HG03159 (cell line): ENCODE results near the gene PRSS33.

Experiments used
- ATAC-seq: cut with Tn5 transposase; IDR thresholded peaks from one replicate; pipeline ENCODE4 v1.9.1; 2021; ENCODE audit warnings: mild to moderate bottlenecking, moderate library complexity; ENCODE audit not compliant: unreplicated experiment

Gene PRSS33

GRCh38 chr16:2765462-2766404 lies 21.6 kb downstream of the PRSS33 start:
- ATAC-seq: no peak

- no peak for ATAC-seq
Observed at GRCh38 chr16:2764718-2765117, 22.6 kb downstream of the PRSS33 start.

GRCh38 chr16:2763173-2763572 lies 24.2 kb downstream of the PRSS33 start:
- ATAC-seq: no peak

- no peak for ATAC-seq
Observed at GRCh38 chr16:2762711-2763110, 24.6 kb downstream of the PRSS33 start.

GRCh38 chr16:2761886-2762583 lies 25.3 kb downstream of the PRSS33 start:
- ATAC-seq: no peak

DNA sequence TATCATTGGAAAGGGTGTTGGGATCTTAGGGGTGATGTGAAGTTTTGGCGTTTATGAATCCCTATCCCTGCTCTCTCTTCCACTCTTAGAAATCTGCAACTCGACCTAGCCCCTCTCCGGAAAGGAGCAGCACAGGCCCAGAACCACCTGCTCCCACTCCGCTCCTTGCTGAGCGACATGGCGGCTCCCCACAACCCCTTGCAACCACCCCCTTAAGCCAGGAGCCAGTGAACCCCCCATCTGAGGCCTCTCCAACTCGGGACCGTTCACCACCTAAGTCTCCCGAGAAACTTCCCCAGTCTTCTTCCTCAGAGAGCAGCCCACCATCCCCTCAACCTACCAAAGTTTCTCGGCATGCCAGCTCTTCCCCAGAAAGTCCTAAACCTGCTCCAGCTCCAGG lies 25.9 kb downstream of the PRSS33 start:
- ATAC-seq: no peak

DNA sequence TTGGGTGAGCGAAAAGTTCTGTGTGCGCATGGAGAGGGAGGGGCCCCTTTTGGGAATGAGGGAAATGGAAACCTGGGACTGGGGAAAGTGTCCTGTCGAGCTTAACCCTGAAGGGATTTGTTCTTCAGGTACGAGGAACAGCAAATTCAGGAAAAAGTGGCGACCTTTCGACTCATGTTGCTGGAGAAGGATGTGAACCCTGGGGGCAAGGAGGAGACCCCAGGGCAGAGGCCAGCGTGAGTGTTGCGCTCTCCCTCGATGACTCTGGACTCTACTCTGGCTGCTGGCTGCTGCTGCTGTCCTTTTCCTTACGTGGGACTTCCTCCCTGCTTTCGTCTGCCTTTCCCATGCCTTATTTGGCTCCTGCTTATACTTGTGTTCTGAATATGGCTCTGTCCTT lies 30.0 kb downstream of the PRSS33 start:
- no peak for ATAC-seq

DNA sequence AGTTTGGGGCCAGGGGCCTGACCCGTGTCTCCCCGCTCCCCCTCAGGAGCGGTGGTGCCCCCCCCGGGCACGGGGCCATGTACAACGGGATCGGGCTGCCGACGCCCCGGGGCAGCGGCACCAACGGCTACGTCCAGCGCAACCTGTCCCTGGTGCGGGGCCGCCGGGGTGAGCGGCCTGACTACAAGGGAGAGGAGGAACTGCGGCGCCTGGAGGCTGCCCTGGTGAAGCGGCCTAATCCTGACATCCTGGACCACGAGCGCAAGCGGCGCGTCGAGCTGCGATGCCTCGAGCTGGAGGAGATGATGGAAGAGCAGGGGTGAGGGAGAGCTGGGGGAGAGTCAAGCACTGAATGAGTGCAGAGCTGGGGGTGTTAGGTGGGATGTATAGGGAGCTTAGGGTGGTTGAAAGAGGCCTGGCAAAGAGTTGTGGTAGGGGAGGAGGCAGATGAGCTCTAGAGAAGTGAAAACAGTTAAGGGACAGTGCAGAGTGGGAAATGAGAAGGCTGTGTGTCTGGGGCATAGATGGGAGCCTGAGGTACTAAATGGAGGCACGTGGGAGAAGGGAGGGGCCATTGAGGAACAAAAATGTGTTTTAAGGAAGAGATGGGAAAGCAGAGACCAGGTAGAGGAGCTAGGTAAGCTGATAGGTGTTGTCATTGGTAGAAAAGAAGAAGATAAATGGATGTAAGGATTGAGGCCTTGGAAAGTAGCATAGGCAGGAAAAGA lies 30.9 kb downstream of the PRSS33 start:
- no peak for ATAC-seq

DNA sequence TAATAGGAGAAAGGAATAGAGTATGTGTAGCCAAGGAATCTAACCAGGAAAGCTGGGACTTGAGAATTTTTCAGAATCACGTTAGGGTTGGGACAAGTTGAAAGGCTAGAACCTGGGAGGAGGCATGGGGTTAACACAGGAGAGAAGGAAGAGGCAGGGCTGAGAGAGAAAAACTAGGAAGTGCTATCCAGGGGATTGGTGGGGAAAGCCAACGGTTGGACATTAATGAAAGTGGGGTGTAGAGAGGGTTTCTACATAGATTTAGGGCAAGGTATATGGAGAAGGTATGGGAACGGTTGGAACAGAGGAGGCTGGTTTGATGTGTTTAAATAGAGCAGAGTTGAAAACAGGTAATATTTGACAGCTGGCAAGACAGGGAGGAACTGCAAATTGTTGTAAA lies 32.2 kb downstream of the PRSS33 start:
- no peak for ATAC-seq

GRCh38 chr16:2753733-2754020 lies 33.7 kb downstream of the PRSS33 start:
- no peak for ATAC-seq

DNA sequence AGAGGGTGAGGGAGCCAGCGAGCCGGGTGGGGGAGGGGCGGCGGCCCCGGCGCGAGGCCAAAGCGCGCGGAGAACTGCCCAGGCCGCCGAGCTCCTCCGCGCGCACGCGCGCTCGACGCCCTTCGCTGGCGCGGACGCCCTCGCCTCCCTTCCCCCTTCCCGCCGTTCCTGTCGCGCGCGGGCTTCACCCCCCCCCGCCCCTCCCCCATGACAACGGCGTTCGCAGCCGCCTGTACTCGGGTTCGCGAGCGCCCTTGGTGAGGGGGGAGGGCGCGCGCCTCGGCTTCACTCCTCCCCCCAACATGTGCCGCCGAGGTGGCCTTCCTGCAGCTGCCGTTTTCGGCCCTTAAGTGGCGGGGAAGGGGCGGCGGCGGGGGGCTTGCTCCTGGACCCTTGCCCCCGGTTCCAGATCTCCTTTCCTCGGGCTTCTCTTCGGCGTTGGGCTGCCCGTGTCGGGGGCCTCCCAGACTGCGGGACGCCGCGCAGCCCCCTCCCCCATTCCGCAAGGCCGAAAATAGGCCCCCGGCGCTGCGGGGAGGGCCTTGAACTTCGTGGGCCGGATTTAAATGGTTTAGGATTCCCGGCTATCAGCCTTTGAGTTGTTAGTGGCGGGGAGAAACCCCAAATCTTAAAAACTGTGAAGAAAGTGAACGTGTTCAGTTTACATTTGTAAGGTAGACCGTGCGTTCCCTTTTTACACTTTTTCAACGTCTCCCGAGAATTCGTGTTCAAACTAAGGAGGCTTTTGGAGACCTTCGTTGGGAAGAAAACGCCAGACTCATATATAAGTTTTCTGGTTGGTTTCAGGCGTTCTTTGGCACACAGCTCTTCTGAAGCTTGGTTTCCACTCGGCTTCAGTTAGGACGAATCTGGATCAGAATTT lies 34.3 kb downstream of the PRSS33 start:
- ATAC-seq: peak; percentile 42

- ATAC-seq: peak; percentile 80
Observed at GRCh38 chr16:2752035-2752849, 35.1 kb downstream of the PRSS33 start, which contains the start of gene SRRM2. Gene SRRM2 (plus strand): TSS chr16:2752638. CDS start chr16:2756365, 3,727 bp downstream.

DNA sequence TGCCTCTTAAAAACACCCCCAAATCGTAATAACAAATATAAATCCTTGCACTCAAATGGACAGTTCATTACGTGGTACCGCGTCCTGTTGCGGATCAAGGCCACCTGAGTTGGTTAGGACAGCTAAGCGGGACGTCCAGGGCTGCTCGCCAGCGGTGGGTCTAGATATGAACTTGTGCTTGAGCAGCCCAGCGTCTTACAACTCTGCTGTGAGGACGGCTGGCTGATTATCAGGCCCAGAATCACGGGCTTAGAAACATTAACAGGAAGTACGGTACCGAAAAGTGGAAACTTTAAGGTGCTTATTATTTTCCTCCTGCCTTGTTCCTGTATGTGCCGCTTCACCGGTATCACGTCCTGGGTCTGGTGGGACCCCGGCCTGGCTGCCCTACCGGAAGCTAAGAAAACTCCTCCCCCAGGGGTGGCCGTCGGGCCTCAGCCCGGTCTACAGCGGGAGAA lies 35.8 kb downstream of the PRSS33 start:
- peak; percentile 29 for ATAC-seq

- no peak for ATAC-seq
Observed at GRCh38 chr16:2749936-2750335, 37.4 kb downstream of the PRSS33 start.

- no peak for ATAC-seq
Observed at GRCh38 chr16:2749476-2749875, 37.9 kb downstream of the PRSS33 start.

DNA sequence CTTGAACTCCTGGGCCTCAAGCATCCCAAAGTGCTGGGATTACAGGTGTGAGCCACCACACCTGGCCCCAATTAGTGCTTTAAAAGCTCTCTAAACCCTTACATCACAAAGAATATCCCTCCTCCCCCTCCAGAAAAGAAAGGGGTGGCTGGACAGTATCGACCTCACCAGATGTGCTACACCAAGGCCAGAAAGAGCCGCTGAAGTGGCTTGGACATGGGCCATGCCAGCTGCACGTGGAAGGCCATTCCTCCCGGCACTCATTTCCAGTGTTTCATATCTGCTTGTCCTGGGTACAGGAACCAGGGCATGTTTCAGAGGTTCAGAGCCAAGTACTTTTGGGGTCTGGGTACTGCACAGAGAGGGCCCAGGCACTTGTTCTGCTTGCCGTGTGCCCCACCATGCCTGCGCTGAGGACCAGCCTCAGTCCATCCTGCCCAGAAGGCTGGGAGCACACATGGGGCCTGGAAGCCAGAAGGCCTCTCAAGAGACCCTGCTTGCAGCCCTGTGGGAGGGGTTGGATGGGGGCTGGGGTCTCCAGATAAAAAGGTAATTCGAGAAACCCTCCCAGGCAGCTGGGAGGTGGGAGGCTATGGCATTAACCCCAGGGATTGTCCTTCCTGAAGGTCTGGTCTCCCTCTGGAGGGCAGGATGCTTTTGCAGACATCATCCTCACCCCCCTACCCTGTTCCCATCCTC lies 38.5 kb downstream of the PRSS33 start:
- no peak for ATAC-seq

DNA sequence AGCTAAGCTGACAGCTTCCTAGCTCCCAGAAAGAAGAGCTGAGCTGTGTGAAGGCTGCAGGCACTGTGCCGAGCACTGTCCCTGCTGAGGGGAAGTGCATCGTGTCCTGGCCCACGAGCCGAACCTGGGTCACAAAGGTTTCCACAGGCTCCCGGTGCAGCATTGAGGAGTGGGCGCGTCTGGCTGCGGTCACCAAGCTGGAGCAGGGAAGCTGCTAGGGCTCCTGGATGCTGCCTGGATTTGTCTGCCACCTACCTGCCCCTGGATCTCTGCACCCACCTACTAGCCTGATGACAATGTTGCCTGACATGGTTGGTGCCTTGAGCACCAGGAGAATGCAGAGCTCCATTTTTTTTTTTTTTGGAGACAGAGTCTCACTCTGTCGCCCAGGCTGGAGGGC lies 41.4 kb downstream of the PRSS33 start:
- ATAC-seq: no peak

GRCh38 chr16:2745116-2745890 lies 42.1 kb downstream of the PRSS33 start:
- ATAC-seq: no peak
